H1 (cell line): ENCODE measurements around the gene ADAD1.

ENCODE experiments used
- CBX5 ChIP-seq: fragments of 300-800, 300-1000 bp; sonication (generic); IDR thresholded peaks from 2 replicates; pipeline ENCODE4 v1.7.1; 2016; ENCODE audit warnings: antibody characterized with exemption, low read length, low read depth
- CREB1 ChIP-seq: IDR thresholded peaks from 2 replicates; pipeline ENCODE4 v1.6.1; 2012; ENCODE audit warnings: inconsistent platforms
- EGR1 ChIP-seq: IDR thresholded peaks from 2 replicates; pipeline ENCODE4 v1.6.1; 2011; ENCODE audit warnings: low read depth, low read length, borderline replicate concordance
- GTF2F1 ChIP-seq: IDR thresholded peaks from 2 replicates; pipeline ENCODE4 v1.6.1; 2012; ENCODE audit warnings: low read depth, low read length, improper control_type of control experiment, borderline replicate concordance
- JUND ChIP-seq: IDR thresholded peaks from 2 replicates; pipeline ENCODE4 v1.6.1; 2011; ENCODE audit warnings: mild to moderate bottlenecking, improper control_type of control experiment, low read length
- POLR2A ChIP-seq, 2 experiments: IDR thresholded peaks; 1 replicate in 1 of 2; 2 replicates in 1 of 2; pipeline ENCODE4 v1.6.1; 2011; ENCODE audit warnings: low read depth in 2 of 2, low read length in 2 of 2, mild to moderate bottlenecking in 2 of 2; ENCODE audit errors: control extremely low read depth in 1 of 2
- POLR2AphosphoS5 ChIP-seq: IDR thresholded peaks from 2 replicates; pipeline ENCODE4 v1.6.1; 2011; ENCODE audit warnings: low read depth, low read length
- RFX5 ChIP-seq: IDR thresholded peaks from 2 replicates; pipeline ENCODE4 v1.6.1; 2011; ENCODE audit warnings: low read depth, low read length, improper control_type of control experiment, borderline replicate concordance
- SIRT6 ChIP-seq: IDR thresholded peaks from one replicate; pipeline ENCODE4 v1.7.1; 2012; ENCODE audit warnings: low read length, inconsistent platforms
- TF ChIP-seq, protein P1 (sequence below), 3 experiments: IDR thresholded peaks; 1 replicate in 2 of 3; 2 replicates in 1 of 3; pipeline versions ENCODE4 v1.5.1 to v1.6.1; 2011; ENCODE audit warnings: low read length in 3 of 3, mild to moderate bottlenecking in 3 of 3, inconsistent platforms in 2 of 3, low read depth in 1 of 3, moderate library complexity in 1 of 3; ENCODE audit not compliant: insufficient read depth in 1 of 3; ENCODE audit errors: control extremely low read depth in 1 of 3

DNA sequence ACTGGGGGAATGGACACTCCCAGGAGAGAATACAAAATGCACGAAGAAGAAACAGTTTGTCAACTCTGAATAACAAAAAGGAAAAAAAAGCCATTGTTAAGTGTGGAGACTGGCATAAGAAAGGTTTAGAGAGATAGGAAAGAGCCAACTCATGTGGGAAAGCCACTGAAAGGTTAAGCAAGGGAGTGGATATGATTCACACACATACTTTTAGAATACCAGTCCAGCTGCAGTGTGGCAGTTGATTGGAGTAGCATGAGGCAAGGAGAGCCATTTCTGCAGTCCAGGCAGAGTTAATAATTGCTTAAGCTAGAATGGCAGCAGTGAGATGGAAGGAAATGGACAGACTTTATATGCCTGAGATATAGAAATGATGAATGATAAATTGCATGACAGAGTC, 36.9 kb upstream of the ADAD1 start:
- TF ChIP-seq, protein P1, sequence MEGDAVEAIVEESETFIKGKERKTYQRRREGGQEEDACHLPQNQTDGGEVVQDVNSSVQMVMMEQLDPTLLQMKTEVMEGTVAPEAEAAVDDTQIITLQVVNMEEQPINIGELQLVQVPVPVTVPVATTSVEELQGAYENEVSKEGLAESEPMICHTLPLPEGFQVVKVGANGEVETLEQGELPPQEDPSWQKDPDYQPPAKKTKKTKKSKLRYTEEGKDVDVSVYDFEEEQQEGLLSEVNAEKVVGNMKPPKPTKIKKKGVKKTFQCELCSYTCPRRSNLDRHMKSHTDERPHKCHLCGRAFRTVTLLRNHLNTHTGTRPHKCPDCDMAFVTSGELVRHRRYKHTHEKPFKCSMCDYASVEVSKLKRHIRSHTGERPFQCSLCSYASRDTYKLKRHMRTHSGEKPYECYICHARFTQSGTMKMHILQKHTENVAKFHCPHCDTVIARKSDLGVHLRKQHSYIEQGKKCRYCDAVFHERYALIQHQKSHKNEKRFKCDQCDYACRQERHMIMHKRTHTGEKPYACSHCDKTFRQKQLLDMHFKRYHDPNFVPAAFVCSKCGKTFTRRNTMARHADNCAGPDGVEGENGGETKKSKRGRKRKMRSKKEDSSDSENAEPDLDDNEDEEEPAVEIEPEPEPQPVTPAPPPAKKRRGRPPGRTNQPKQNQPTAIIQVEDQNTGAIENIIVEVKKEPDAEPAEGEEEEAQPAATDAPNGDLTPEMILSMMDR (IDR thresholded peaks at IDR 0.05; ENCODE audit: control extremely low read depth in 1 of 3, insufficient read depth in 1 of 3, low read depth in 1 of 3, low read length in 3 of 3), result no peak
- TF ChIP-seq EGR1, result no peak
- TF ChIP-seq POLR2A (IDR thresholded peaks at IDR 0.05; ENCODE audit: control extremely low read depth in 1 of 2, low read depth in 2 of 2, low read length in 2 of 2), result no peak
- no peak for TF ChIP-seq RFX5
- no peak for TF ChIP-seq POLR2AphosphoS5
- no peak for TF ChIP-seq CREB1
- no peak for TF ChIP-seq CBX5
- TF ChIP-seq GTF2F1, result no peak
- no peak for TF ChIP-seq JUND
- no peak for TF ChIP-seq SIRT6
